Measurements from ENCODE around the gene ZNF263.

ZNF263 gene

GRCh38 chr16:3254309-3254708, 29.0 kb upstream of the ZNF263 start:
- no peak for TF ChIP-seq CTCF (IDR thresholded peaks at IDR 0.05; ENCODE audit: insufficient read depth, low read depth, low read length, missing control alignments)
- no peak overlapping the region for H3K4me3 ChIP-seq (ENCODE audit: low read depth, low read length)
- DNase-seq (ENCODE audit: low read depth), result no peak

- H3K4me3 ChIP-seq (ENCODE audit: low read depth, low read length), result no peak within 1 kb of the TSS
- no peak for TF ChIP-seq CTCF (IDR thresholded peaks at IDR 0.05; ENCODE audit: insufficient read depth, low read depth, low read length, missing control alignments)
- no peak for DNase-seq (ENCODE audit: low read depth)
Observed at GRCh38 chr16:3256146-3256865, 27.0 kb upstream of the ZNF263 start, which contains the start of gene MEFV. Gene MEFV (minus strand): TSS chr16:3256633. CDS start chr16:3256587, 46 bp downstream.

- no peak overlapping the region for H3K4me3 ChIP-seq (ENCODE audit: low read depth, low read length)
- TF ChIP-seq CTCF (IDR thresholded peaks at IDR 0.05; ENCODE audit: insufficient read depth, low read depth, low read length, missing control alignments), result no peak
- DNase-seq (ENCODE audit: low read depth), result no peak
Observed at GRCh38 chr16:3256866-3257465, 26.3 kb upstream of the ZNF263 start.

- no peak for TF ChIP-seq CTCF (IDR thresholded peaks at IDR 0.05; ENCODE audit: insufficient read depth, low read depth, low read length, missing control alignments)
- no peak overlapping the region for H3K4me3 ChIP-seq (ENCODE audit: low read depth, low read length)
- DNase-seq (ENCODE audit: low read depth), result no peak
Observed at GRCh38 chr16:3259836-3260235, 23.5 kb upstream of the ZNF263 start.

- no peak for DNase-seq (ENCODE audit: low read depth)
- H3K4me3 ChIP-seq (ENCODE audit: low read depth, low read length), result no peak overlapping the region
- TF ChIP-seq CTCF (IDR thresholded peaks at IDR 0.05; ENCODE audit: insufficient read depth, low read depth, low read length, missing control alignments), result no peak
Observed at GRCh38 chr16:3262517-3262916, 20.8 kb upstream of the ZNF263 start.

GRCh38 chr16:3264137-3265036, 18.9 kb upstream of the ZNF263 start:
- peak; percentile 99 for DNase-seq (ENCODE audit: low read depth)
- H3K4me3 ChIP-seq (ENCODE audit: low read depth, low read length), result peak overlapping the region; percentile 67
- TF ChIP-seq CTCF (IDR thresholded peaks at IDR 0.05; ENCODE audit: insufficient read depth, low read depth, low read length, missing control alignments), result peak; percentile 36

Measured in GM12865 (cell line).